Stimulated activated CD8-positive, alpha-beta memory T cell treated with anti-CD3 and anti-CD28 coated beads, Interleukin-4, amount 100 ng/mL, for 4 hours (primary cell): Measurements from ENCODE around the gene GPR15LG.

Source experiments
- DNase-seq, 2 donors: peaks; one replicate each; pipeline ENCODE4 v3.0.0-alpha.2; 2020; ENCODE audit warnings: low read depth in 2 of 2, low spot score in 1 of 2

Gene GPR15LG

DNA sequence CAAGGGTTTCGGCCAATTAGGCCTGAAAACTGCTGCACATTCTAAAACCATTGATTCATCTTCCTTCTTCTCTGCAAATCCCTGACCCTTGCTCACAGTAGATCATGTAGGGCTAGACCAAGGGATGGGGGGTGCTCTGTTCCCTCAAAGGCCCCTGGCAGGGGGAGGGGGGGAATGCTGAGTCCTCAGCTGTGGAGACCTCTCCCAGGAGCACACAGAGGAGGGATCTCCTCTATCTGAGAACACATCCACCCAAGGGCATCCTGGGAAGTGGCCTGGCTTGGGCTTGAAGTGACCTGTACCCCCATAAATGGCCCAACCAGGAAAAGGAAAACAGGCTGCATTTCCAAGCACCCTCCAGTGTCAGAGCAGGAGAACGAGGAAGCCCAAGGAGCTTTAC lies 19.7 kb downstream of the GPR15LG start:
- no peak for DNase-seq

DNA sequence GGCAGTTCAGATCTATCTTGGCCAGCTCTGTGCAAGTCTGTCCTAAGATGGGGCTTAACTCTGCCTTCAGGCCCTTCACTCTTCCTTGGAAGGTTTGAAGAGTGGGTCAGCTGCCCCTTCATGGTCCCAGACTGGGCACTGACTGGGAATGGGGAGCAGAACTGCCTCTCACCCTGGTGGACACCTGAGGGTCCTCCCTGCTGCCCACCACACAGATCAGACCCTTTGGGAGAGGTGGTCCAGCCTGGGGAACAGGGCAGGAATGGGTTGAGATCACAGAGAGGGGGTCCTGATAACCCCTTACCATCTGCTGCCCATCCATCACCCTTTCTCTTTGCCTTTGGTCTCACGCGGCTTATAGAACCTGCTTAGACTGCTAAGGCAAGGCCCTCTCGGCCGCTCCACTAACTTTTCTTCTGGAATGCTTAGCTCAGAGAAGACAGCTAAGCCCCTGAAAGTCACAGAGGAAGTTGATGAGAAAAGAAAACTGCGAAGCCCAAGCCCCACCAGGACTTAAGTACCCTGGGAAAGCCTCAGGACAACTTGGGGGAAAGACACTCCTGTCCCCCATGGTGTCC lies 20.3 kb downstream of the GPR15LG start:
- no peak for DNase-seq

DNA sequence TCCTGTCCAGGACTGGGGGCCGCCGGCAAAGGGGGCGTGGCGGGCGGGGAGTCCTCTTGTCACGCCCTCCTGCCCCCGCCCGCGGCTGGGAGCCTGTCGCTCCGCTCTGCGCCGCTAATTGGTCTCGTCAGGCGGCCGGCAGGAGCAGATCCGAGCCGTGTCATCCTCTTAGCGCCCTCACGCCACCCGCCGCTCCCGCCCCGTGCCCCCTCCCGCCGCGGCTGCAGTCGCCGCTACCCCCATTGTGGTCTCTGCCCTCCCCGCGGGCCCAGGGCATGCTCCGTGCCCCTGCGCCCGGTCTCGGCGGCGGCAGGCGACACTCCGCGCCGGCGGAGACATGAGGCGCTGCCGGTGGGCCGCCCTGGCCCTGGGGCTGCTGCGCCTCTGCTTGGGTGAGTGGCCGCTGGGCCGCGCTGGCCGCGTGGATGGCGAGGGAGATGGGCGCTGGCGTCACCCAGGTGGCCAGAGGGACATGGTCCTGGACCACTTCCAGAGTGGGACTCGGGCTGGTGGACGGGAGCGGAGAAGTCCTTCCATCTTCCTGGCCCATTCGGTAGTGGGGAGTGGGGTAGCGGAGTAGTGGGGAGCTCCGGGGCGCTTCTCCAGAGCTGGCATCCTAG lies 20.9 kb downstream of the GPR15LG start, which contains the start of gene CDHR1:
Gene CDHR1, plus strand, starts transcription at position 114 of the 620 bp plus-strand sequence. Its CDS starts 224 bp downstream, at position 338.
- DNase-seq = peak in 1 of 2 donors; percentile 32

DNA sequence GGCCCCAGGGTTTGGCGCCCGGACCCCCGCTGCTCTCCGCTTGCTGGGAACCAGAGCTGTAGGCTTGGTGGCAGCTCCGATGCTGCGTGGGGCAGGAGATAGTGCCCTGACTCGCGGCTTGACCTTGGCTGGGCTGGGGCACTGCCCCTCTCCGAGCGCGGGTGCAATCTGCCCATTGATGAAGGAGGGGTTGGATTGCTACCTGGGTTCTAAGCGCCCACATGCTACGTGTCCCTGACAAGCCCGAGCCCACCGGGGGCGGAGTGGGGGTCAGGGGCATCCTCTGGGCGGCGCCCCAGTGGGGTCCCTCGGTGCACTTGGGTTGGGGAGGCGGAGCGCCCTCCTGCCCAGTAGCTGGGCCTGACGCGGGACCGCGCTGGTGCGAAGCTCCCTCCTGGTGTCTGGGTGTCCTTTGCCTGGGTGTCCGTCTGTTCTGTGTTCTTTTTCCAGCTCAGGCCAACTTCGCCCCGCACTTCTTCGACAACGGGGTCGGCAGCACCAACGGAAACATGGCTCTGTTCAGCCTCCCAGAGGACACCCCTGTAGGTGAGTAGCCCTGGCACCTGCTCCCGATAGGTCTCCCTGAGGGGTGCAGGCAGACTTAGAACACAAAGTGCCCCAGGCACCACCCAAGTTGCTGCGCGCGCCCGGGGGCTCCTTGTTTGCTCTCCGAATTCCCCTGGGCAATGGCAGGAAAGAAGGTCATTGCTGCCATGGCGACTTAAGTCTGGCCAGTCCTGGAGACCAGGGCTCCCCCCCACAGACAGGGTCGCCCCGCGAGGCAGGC lies 21.6 kb downstream of the GPR15LG start:
- DNase-seq = no peak

DNA sequence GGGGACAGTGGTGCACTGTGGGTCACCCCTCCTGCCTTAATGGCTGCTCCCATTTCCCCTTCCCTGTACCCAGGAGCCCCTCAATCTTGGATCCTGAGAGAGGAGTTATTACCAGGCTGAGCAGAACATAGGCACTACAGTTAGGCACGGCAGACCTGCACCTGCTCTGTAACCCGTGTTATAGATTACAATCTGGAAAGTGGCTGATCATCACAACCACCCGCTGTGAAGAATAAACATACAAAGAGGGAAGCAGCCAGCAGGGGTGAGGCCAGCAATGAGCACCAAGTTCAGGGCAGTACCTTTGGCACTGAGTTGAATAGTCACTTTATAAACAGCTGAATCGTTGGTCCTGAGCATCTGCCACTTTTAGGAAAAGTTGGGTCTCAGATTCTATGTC lies 22.5 kb downstream of the GPR15LG start:
- no peak for DNase-seq

DNA sequence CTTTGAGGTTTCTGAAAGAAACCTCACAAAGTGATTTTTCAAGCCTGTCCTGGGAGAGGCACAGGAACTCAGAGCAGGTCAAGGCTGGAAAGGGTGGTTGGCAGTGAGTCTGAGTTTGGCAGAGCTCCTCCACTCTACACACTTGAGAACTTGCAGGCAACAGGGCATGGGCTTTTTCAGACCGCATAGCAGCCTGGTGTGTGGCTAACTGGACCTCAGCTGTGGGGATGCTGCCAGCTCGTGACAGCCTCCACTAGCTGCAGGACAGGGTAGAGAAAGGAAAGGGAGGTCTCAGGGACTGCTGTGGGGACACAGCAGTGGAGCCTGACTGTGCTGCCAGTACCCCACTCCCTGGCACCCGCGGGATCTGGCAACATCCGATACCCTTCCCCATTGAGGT lies 23.3 kb downstream of the GPR15LG start:
- DNase-seq = no peak

DNA sequence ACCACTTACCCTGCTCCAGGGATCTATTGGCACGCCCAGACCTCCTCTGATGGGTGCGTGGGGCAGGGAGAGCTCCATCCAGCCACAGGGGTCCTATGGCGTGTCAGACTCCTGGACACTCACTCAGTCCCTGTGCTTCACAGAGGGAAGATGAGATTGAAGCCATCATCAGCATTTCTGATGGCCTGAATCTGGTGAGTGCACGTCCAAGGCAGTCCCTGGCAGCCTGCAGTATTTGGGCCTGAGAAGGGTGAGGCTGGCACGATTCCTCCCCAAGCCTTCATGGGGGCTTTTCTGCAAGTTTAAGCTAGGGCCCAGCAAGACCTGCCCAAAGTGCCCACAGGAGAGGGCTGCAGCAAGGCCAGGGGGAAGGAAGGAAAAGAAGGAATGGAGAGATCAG lies 24.0 kb downstream of the GPR15LG start:
- no peak for DNase-seq

DNA sequence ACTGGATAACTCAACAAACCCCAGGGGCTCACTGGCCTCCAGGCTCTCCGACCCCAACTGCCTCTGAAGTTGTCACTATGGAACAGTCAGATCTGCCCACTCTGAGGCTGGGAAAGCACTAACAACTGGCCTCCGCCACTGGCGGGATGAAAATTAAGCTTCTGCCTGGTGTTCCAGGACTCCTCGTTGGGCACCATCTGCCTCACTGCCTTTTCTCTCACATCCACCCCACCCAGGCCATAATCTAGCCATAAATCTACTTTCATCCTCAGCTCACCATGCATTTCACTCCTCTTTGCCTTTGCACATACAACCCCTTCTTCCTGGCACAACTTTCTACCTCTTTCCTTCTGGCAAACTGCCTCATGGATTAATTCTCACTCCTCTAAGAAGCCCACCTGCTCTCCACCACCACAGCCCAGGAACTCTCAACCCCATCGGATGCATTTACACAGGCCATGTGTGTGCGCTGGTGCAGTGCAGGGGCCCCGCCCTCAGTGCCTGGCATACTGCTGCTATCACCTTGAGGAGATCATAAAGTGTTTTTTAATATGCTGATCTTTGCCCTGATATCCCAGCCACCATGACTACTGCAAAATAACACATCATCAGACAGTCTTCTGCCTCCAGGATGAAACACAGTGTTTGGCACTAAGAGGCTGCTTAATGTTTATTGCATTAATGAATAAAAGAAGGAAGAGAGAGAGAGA lies 24.8 kb downstream of the GPR15LG start:
- no peak for DNase-seq

DNA sequence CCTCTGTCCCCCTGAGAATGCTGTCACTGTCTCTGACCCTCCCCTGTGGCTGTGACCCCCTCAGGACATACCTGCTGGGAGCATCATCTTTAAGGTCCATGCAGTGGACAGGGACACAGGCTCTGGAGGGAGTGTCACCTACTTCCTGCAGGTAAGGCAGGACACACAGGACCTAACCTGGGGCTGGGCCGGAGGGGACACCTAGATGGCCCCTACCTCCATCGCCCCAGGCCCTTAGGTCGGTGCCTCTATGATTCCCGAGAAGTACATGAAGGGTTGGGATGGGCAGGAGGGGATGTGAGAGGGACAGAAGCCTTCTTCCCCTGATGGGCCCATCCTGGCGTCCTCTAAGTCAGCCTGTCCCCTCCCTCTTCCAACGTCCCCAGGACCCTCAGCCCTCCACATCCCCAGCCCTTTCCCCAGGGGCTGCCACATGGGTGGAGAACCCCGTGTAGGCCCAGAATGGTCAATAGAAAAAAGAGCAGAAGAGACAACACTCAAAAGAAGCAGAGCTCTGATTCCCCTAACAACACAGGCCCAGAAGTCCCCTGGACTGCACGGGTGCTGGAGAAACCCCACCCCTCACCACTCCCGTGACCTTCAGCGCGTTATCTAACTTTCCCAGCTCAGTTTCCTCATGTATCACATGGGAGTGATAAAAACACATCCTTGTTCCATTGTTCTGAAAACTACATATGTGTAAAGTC lies 27.1 kb downstream of the GPR15LG start:
- DNase-seq = no peak

DNA sequence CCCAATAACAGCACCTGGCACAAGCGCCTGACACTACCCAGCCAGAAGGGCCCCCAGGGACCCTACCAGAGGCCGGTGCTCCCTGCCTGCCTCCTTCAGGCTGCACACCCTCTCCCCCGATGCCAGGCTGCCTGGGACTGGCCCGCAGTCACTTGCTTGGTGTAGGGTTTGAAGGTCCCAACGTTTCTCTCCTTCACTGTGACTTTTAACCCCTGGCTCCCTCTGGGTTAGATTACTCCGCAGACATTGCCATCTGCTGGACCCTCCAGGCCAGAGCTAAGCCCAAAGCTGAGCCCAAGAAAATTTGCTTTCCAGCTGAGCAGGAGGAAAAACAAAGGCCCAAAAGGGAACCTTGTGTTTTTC lies 27.6 kb downstream of the GPR15LG start:
- DNase-seq = no peak

DNA sequence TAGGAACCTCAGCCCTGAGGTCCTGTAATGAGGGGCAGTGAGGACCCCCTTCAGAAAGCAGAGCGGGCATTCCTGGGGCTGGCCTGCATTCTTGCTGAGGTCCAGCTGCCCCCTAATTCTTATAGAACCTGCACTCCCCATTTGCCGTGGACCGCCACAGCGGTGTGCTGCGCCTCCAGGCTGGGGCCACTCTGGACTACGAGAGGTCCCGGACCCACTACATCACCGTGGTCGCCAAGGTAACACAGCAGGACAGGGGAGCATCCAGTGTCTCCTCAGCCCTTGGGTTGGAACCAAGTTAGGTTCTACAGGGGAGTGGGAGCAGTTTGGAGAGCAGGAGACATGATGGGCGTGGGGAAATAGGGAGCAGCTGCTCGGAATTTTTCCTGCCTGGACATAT lies 28.1 kb downstream of the GPR15LG start:
- DNase-seq = no peak

DNA sequence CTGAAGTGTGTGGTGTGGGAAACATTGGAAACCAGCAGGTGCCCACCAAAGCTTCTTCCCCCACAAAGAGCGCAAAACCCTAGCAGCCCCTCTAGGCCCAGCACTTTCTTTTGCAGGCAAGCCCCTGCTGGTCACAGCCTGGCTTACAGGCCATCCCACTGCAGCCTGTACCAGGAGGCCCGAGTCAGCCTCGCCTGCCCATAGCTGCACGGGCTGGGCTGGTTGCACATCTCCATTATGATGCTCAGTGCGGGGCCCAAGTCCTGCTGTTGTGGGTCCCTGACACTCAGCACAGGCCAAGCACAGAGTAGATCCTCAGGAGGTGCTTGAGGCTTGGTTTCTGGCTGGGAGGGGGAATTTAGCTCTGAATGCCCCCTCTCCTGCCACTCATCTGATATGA lies 28.7 kb downstream of the GPR15LG start:
- DNase-seq = no peak

DNA sequence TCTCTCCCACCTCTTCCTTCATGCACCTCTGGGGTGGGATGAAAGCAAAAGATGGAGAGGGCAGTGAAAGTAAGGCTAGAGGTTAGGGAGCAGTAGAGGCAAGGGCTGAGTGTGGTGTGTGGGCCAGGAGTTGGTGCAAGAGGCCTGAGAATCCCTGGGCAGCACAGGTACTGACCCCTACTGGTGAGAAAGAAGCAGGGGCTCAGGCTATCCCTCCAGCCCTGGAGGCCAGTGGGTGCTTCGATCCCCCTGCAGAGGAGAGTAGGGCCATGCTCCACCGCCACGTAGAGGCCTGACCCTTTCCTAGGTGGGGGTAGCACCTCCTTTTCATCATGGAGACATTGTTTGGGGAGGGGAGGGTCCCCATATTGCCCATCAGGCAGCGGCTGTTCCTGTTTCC lies 30.5 kb downstream of the GPR15LG start:
- DNase-seq = no peak

DNA sequence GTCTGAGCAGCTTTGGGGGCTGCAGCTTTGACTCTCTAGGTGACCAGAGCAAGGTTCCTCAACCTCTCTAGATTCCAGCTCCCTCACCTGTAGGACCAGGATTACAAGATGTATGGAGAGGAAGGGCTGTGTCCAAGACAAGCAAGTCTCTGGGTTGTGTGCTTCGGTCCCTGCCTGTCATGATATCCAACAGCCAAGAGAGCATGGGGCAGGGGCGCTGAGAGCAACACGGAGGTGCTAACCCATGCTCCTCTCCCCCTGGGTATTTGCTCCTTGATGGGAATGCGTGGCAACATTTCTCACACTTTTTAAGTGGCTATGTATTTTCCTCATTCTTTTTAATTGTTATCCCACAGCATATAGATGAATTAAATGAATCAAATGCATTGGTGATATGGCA lies 31.0 kb downstream of the GPR15LG start:
- no peak for DNase-seq

DNA sequence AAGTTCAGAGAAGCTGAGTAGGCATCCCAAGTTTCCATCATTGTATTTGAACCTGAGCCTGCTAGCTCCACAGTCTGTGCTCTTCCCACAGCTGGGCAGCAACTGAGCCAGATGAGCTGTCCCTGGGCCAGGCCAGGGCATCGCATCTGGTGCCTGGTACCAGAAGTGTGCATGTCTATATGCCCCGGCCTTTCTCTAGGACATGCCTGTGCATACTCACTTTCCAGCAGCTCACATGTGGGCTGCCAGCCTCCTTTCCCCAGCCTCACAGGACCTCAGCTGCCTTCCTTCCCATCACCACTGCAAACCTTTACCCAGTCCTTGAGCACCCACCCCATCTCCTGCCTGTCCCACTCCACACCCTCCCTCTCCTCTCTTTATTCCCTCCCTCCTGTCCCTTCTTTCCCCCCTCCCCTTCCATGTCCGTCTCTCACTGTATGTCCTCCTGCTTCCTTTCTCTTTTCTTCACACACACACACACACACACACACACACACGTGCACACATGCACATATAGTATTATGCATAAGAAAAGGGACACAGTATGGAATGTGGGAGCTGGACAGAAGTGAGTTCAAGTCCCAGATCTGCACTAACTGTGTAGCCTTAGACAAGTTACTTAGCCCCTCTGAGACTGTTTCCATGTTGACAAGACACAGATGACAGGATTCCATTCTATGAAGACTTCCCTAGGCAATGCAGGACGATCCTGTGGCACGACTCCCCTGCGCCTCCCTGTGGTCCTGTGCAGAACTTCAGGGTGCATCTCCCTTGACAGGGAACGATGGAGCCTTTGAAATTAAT lies 31.6 kb downstream of the GPR15LG start:
- peak; percentile 30 to 32 for DNase-seq

DNA sequence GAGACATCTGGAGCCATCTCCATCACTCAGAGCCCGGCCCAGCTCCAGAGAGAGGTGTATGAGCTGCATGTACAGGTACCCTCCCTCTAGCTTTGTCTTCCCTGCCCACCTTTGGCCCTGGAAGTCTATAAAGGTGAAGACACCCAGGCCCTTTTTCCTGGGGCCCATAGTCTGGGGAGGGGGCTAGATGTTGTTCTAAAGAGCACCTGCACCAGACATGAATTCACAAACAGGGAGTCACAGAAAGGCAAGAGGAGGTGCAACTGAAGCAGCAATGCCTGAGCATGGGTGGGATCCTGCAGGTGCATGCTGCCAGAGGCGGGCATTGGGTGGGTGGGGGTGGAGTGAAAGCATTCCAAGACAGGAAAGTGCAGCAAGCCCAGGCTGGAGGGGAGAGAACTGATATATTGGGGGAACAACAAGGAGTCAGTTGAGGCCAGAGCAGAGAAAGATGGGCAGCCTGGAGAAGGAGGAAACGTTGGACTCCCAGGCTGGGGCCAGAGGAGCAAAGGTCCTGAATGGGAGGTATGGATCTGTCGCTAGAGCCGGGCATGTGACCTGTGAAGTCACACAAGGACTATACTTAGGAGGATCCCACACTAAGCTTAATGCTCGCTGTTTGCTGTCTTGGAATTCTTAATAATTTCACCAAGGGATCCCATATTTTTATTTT lies 32.4 kb downstream of the GPR15LG start:
- no peak for DNase-seq

DNA sequence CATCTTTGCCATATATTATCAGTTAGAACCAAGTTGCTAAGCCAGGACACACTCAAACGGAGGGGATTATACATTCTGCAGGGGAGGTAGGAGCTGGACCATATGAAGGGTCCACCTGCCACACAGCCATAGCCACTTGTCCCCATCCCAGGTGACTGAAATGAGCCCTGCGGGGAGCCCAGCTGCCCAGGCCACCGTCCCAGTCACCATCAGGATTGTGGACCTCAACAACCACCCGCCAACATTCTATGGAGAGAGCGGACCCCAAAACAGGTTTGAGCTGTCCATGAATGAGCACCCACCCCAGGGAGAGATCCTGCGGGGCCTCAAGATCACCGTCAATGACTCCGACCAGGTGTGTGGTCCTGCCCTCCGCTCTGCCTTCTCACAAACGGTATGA lies 34.4 kb downstream of the GPR15LG start:
- no peak for DNase-seq

DNA sequence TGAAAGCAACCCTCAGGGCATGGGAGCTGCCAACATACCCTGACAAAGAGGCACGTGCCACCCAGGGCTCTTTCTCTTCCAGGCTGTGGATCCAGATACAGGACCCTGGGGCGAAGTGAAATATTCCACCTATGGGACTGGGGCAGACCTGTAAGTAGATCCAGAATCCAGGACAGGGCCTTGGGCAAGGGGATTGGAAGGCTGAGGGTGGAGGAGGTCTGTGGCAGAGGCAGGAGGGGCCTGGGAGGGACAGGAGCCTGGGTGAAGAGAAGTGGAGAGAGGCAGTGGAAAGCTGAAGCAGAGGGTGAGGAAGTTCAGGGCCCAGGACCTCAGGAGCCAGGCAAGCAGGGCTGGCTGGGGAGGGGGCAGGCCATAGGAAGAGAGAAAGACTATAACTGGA lies 38.0 kb downstream of the GPR15LG start:
- no peak for DNase-seq

DNA sequence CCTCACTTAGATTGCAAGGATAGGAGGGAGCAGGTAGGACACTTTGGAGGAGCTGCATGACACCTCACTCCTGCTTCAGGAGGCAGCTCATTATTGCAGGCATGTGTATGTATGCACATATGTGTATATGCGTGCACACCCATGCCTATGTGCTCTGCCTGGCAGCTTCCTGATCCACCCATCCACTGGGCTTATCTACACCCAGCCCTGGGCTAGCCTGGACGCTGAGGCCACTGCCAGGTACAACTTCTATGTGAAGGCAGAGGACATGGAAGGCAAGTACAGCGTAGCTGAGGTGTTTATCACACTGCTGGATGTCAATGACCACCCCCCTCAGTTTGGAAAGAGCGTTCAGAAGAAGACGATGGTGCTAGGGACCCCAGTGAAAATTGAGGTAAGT lies 38.4 kb downstream of the GPR15LG start:
- DNase-seq = no peak

DNA sequence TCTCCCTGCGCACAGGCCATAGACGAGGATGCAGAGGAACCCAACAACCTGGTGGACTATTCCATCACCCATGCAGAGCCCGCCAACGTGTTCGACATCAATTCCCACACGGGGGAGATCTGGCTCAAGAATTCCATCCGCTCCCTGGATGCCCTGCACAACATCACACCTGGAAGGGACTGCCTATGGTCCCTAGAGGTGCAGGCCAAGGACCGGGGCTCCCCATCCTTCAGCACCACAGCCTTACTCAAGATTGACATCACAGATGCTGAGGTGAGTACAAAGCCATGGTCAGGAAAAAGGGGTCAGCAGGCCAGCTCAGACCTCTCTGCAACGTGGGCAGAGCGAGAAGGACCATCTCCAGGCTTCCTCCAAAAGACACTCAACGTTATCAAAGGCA lies 39.5 kb downstream of the GPR15LG start:
- no peak for DNase-seq
